ENCODE results near the gene MECR.

Gene MECR

DNA sequence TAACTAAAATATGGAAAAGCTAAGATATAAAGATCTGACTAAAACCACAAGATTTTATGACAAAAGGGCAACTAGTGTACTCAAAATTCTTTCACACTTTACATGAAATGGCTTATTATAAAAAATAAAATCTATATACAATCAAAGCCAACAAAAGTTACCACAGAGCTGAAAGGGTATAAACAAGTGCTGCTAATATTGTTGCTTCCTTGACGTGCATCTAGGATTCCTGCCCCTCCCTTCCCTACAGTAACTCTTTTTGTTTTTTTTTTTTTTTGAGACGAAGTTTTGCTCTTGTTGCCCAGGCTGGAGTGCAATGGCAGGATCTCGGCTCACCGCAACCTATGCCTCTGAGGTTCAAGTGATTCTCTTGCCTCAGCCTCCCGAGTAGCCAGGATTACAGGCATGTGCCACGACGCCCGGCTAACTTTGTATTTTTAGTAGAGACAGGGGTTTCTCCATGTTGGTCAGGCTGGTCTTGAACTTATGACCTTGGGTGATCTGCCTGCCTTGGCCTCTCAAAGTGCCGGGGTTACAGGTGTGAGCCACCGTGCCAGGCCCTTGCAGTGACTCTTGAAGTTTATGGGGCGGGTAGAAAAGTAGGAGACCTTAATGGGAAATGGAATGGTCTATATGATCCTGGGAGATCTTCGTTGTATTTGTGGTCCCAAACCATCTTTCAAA, 53.6 kb downstream of the MECR start:
- peaks cover 18% of the 10 kb centered on the region for H3K4me1 ChIP-seq (ENCODE audit: control insufficient read depth, low read depth, low read length)
- peaks cover 21% of the 10 kb centered on the region for H3K36me3 ChIP-seq (ENCODE audit: control insufficient read depth, low read depth, low read length)

DNA sequence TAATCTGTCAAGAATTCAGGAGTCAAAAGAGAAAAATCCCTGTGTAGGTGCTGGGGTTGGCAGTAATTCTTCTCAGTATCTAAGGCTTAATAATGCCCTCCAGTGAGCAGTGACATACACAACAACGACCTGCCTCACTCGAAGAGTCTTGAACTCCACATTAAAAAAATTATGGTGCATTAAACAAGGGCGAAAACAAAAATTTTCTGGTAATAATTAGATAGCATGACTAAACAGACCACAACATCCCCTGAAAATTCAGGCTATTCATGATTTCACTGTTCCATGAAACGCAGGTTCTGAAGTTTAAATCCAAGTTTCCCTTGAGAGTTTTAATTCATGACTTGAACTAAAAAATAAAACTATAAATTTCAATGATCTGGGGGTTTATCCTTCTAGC, 54.2 kb downstream of the MECR start:
- Histone ChIP-seq H3K27me3 (ENCODE audit: control insufficient read depth, insufficient read depth, low read length) (no peaks in the 10 kb centered on the region), H3K27ac (ENCODE audit: low read length) (no peak overlapping the region), H3K36me3 (ENCODE audit: control insufficient read depth, low read depth, low read length) (peaks cover 21% of the 10 kb centered on the region), H3K4me1 (ENCODE audit: control insufficient read depth, low read depth, low read length) (peaks cover 19% of the 10 kb centered on the region), H3K9ac (ENCODE audit: low read length) (no peak overlapping the region), H3K4me3 (ENCODE audit: low read length) (no peak overlapping the region), H3K9me3 (ENCODE audit: control insufficient read depth, low read depth, low read length) (no peaks in the 10 kb centered on the region)

More for the DNA sequence above, 53.6 kb downstream of the MECR start:
- Histone ChIP-seq H3K4me3 (ENCODE audit: low read length) (no peak overlapping the region), H3K9ac (ENCODE audit: low read length) (no peak overlapping the region), H3K27ac (ENCODE audit: low read length) (no peak overlapping the region), H3K27me3 (ENCODE audit: control insufficient read depth, insufficient read depth, low read length) (no peaks in the 10 kb centered on the region), H3K9me3 (ENCODE audit: control insufficient read depth, low read depth, low read length) (no peaks in the 10 kb centered on the region)

DNA sequence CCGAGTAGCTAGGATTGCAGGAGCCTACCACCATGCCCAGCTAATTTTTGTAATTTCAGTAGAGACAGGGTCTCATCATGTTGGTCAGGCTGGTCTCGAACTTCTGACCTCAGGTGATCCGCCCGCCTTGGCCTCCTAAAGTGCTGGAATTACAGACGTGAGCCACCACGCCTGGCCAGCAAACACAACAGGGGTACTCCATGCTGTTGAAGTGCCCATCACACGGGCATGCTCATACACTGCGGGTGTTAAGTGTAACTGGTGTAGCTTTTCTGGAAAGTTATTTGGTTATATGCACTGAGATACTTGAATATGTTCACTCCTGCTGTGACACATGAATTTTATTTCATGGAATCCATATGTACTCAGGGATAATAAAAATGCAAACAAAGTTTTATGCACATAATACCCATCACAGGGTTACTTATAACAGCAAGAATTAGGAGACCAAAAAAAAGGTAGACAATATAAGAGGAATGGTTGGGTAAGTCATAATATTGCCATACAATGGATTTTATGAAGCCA, 58.3 kb downstream of the MECR start:
- Histone ChIP-seq H3K36me3 (ENCODE audit: control insufficient read depth, low read depth, low read length) (peaks cover 8% of the 10 kb centered on the region), H3K9ac (ENCODE audit: low read length) (no peak overlapping the region)

DNA sequence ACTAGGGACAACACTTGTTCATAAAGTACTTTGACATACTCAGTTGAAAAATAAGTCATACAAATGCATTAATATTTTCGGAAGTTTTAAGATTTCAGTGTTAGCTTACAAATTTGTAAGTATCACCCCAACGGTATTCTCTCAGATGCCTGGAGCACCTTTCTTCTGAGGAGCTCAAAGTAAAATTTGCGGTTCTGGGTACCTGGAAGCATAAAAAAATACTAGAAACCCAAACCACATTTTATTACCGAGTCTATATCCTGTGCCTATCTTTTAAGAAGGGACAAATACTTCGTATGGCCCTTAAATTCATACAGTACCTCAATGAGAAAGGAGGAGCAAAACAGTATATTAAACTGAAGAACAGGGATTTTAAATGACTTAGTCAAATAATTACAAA, 59.2 kb downstream of the MECR start:
- no peak overlapping the region for H3K9ac ChIP-seq (ENCODE audit: low read length)
- H3K36me3 ChIP-seq (ENCODE audit: control insufficient read depth, low read depth, low read length): peaks cover 10% of the 10 kb centered on the region
- H3K9me3 ChIP-seq (ENCODE audit: control insufficient read depth, low read depth, low read length): no peaks in the 10 kb centered on the region
- no peaks in the 10 kb centered on the region for H3K27me3 ChIP-seq (ENCODE audit: control insufficient read depth, insufficient read depth, low read length)
- H3K4me3 ChIP-seq (ENCODE audit: low read length): no peak overlapping the region
- no peak overlapping the region for H3K27ac ChIP-seq (ENCODE audit: low read length)
- peaks cover 21% of the 10 kb centered on the region for H3K4me1 ChIP-seq (ENCODE audit: control insufficient read depth, low read depth, low read length)

More for the DNA sequence above, 58.3 kb downstream of the MECR start:
- H3K27me3 ChIP-seq (ENCODE audit: control insufficient read depth, insufficient read depth, low read length): no peaks in the 10 kb centered on the region
- no peaks in the 10 kb centered on the region for H3K9me3 ChIP-seq (ENCODE audit: control insufficient read depth, low read depth, low read length)
- H3K27ac ChIP-seq (ENCODE audit: low read length): no peak overlapping the region
- H3K4me1 ChIP-seq (ENCODE audit: control insufficient read depth, low read depth, low read length): peaks cover 16% of the 10 kb centered on the region
- H3K4me3 ChIP-seq (ENCODE audit: low read length): no peak overlapping the region

DNA sequence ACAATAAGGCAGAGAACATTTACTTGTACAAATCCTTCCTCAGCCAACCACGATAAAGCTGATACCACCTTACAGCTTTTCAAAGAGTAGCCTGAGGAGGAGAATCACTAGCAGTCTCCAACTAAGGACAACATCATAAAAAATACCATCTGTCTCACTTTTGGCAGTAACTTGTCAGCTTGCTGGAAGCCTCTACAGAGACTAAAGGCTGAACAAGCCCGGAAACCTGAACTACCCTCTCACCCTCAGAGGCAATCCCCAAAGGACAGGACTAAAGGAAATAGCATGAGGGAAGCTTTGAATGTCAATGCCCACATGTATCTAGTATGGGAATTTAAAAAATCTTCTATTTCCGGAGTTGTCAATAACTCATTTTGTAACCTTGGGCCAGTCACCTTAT, 59.6 kb downstream of the MECR start:
- Histone ChIP-seq H3K9ac (ENCODE audit: low read length) (no peak overlapping the region), H3K4me1 (ENCODE audit: control insufficient read depth, low read depth, low read length) (peaks cover 25% of the 10 kb centered on the region), H3K27ac (ENCODE audit: low read length) (peak overlapping the region; percentile 13), H3K9me3 (ENCODE audit: control insufficient read depth, low read depth, low read length) (no peaks in the 10 kb centered on the region), H3K27me3 (ENCODE audit: control insufficient read depth, insufficient read depth, low read length) (no peaks in the 10 kb centered on the region), H3K4me3 (ENCODE audit: low read length) (no peak overlapping the region), H3K36me3 (ENCODE audit: control insufficient read depth, low read depth, low read length) (peaks cover 14% of the 10 kb centered on the region)

DNA sequence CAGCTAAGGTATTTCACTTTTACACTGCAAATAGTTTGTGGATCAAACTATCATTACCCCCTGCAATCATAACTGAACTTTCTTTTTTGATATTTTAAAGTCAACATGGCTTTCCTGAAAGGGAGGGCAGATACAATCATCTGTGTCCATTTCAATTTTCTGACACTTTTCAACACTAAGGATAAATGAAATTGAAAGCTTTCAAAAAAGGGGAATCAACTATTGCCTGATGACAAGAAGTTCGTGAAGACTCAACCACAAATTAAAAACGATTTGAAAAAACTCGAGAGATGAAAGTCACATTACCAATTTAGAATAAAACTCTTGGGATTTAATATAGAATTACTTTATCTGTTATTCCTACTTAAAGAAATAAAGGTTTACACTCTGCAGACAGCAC, 60.8 kb downstream of the MECR start:
- H3K27ac ChIP-seq (ENCODE audit: low read length): no peak overlapping the region
- no peaks in the 10 kb centered on the region for H3K27me3 ChIP-seq (ENCODE audit: control insufficient read depth, insufficient read depth, low read length)
- peaks cover 36% of the 10 kb centered on the region for H3K4me1 ChIP-seq (ENCODE audit: control insufficient read depth, low read depth, low read length)
- H3K36me3 ChIP-seq (ENCODE audit: control insufficient read depth, low read depth, low read length): peaks cover 22% of the 10 kb centered on the region
- H3K9ac ChIP-seq (ENCODE audit: low read length): no peak overlapping the region
- no peaks in the 10 kb centered on the region for H3K9me3 ChIP-seq (ENCODE audit: control insufficient read depth, low read depth, low read length)
- no peak overlapping the region for H3K4me3 ChIP-seq (ENCODE audit: low read length)

DNA sequence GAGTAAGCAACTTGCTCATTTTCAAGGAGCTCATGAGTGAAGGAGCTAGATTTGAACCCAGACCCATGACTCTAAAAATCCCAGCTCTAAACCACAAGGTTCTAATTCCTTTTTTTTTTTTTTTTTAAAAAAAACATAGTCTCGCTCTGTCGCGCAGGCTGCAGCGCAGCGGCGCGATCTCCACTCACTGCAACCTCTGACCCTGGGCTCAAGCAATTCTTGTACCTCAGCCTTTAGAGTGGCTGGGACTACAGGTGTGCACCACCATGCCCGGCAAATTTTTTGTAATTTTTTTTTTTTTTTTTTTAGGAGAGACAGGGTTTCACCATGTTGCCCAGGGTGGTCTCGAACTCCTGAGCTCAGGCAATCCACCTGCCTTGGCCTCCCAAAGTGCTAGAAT, 62.8 kb downstream of the MECR start:
- Histone ChIP-seq H3K4me3 (ENCODE audit: low read length) (no peak overlapping the region), H3K4me1 (ENCODE audit: control insufficient read depth, low read depth, low read length) (peaks cover 56% of the 10 kb centered on the region), H3K27ac (ENCODE audit: low read length) (no peak overlapping the region), H3K9me3 (ENCODE audit: control insufficient read depth, low read depth, low read length) (no peaks in the 10 kb centered on the region), H3K36me3 (ENCODE audit: control insufficient read depth, low read depth, low read length) (peaks cover 22% of the 10 kb centered on the region), H3K9ac (ENCODE audit: low read length) (no peak overlapping the region), H3K27me3 (ENCODE audit: control insufficient read depth, insufficient read depth, low read length) (no peaks in the 10 kb centered on the region)

DNA sequence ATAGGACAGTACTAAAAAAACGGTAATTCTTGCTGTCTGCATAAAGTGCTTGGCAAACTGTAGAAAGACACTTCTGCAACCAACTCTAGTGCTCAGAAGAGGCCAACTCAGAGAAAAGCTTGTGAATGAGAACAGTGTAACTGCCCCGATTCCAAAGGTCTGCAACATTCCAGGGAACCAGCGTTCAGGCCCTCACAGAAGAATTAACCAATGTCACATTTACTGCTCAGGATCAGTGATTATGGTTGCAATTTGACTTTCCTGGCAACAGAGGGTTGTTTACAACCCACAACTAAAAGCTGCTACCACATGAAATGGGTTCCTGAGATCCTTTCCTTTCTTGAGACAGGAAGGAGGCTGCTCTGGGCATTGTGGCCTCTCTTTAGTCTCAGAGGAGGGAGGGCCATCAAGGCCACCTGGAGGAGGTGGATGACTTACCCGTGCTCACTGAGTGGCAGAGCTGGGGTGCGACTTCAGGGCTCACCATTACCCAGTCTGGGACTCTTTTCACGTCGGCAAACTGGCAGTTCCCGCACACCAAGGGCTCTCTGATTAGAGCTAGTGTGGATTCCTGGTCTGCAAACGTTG, 64.3 kb downstream of the MECR start:
- Histone ChIP-seq H3K4me1 (ENCODE audit: control insufficient read depth, low read depth, low read length) (peaks cover 57% of the 10 kb centered on the region), H3K27ac (ENCODE audit: low read length) (peak overlapping the region; percentile 15), H3K9ac (ENCODE audit: low read length) (no peak overlapping the region), H3K36me3 (ENCODE audit: control insufficient read depth, low read depth, low read length) (peaks cover 22% of the 10 kb centered on the region), H3K9me3 (ENCODE audit: control insufficient read depth, low read depth, low read length) (no peaks in the 10 kb centered on the region), H3K4me3 (ENCODE audit: low read length) (no peak overlapping the region), H3K27me3 (ENCODE audit: control insufficient read depth, insufficient read depth, low read length) (no peaks in the 10 kb centered on the region)

DNA sequence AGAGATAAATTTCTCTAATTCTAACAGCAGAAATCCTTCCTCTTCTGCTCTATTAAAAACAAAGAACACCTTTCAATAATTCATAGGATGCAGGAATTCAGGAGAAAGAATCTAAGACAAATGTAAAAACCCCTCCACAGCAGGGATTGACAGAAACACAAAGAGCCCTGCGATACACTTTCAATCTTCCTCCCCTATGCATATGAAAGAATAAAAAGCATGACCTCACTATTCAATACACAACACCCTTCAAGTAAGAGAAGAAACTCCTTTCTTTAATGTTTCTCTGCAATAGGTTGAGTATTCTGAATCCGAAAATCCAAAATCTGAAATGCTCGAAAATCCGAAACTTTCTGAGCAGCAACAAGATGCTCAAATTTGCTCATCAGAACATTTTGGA, 66.1 kb downstream of the MECR start:
- H3K9ac ChIP-seq (ENCODE audit: low read length): peak overlapping the region; percentile 46
- H3K4me3 ChIP-seq (ENCODE audit: low read length): peak overlapping the region; percentile 41
- H3K36me3 ChIP-seq (ENCODE audit: control insufficient read depth, low read depth, low read length): peaks cover 33% of the 10 kb centered on the region
- no peaks in the 10 kb centered on the region for H3K27me3 ChIP-seq (ENCODE audit: control insufficient read depth, insufficient read depth, low read length)
- H3K9me3 ChIP-seq (ENCODE audit: control insufficient read depth, low read depth, low read length): no peaks in the 10 kb centered on the region
- H3K4me1 ChIP-seq (ENCODE audit: control insufficient read depth, low read depth, low read length): peaks cover 47% of the 10 kb centered on the region
- peak overlapping the region; percentile 72 for H3K27ac ChIP-seq (ENCODE audit: low read length)

DNA sequence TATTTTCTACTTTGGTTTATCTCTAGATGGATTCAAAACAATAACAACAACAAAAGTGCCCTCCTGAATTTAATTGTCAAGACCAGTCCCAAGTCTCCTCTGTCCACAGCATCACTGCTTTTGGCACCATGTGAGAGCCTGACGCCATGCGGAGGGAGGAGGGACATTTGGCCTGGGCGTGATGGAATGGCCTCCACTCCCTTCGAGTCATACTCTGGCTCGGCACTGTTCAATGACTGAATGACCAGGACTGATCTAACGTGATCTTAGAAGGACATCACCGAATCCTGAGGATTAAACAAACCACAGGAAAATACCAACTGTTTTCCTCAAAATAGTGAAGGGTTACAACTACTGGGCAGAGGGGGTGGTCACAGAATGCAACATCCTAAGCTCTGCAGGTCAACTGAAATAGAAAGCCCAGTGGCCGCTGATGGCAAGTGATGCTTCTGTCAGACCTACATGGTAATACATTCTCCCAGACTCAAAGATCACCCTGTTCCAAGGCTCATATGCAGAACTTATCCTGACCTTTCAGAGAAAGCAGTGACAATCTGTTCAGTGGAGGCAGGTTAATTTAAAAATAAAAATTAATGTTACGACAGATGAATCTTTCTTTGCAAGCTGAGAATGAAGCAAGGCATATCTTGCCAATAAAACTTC, 68.1 kb downstream of the MECR start:
- Histone ChIP-seq H3K9ac (ENCODE audit: low read length) (no peak overlapping the region), H3K36me3 (ENCODE audit: control insufficient read depth, low read depth, low read length) (peaks cover 48% of the 10 kb centered on the region), H3K9me3 (ENCODE audit: control insufficient read depth, low read depth, low read length) (no peaks in the 10 kb centered on the region), H3K4me1 (ENCODE audit: control insufficient read depth, low read depth, low read length) (peaks cover 47% of the 10 kb centered on the region), H3K4me3 (ENCODE audit: low read length) (no peak overlapping the region), H3K27me3 (ENCODE audit: control insufficient read depth, insufficient read depth, low read length) (no peaks in the 10 kb centered on the region), H3K27ac (ENCODE audit: low read length) (no peak overlapping the region)

DNA sequence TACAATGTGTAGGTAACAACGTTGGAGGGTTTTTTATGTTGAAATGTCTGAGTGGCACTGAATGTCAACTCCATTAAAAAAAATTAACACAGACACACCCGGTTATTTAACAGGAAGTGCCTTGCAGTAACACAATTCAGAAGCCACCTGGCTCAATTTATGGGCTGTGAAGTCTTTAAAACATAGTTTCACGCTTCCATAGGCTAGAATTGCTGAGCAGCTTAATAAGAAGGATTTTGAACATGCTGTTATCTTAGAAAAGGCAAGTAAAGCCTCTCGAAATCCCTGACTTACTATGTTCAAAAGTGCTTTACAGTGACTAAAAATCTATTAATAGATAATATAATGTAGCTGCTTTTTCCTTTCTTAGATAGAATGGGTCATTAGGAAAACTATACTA, 68.7 kb downstream of the MECR start:
- H3K36me3 ChIP-seq (ENCODE audit: control insufficient read depth, low read depth, low read length): peaks cover 53% of the 10 kb centered on the region
- peaks cover 47% of the 10 kb centered on the region for H3K4me1 ChIP-seq (ENCODE audit: control insufficient read depth, low read depth, low read length)
- H3K27ac ChIP-seq (ENCODE audit: low read length): no peak overlapping the region
- no peak overlapping the region for H3K9ac ChIP-seq (ENCODE audit: low read length)
- no peaks in the 10 kb centered on the region for H3K27me3 ChIP-seq (ENCODE audit: control insufficient read depth, insufficient read depth, low read length)
- H3K9me3 ChIP-seq (ENCODE audit: control insufficient read depth, low read depth, low read length): no peaks in the 10 kb centered on the region
- no peak overlapping the region for H3K4me3 ChIP-seq (ENCODE audit: low read length)
